ENCODE data around the gene BEAN1.

Gene BEAN1

GRCh38 chr16:66443269-66443652 lies 16.2 kb downstream of the BEAN1 start:
- no peak for DNase-seq (ENCODE audit: low read depth in 1 of 2, low spot score in 1 of 2)
- no peak overlapping the region for H3K27ac ChIP-seq (replicated peaks)
- TF ChIP-seq SPI1 (IDR thresholded peaks at IDR 0.05; ENCODE audit: borderline replicate concordance, low read depth) (no peak), GABPA (IDR thresholded peaks at IDR 0.05; ENCODE audit: low read depth) (no peak)
- H3K4me3 ChIP-seq (replicated peaks; ENCODE audit: insufficient read depth, low read length): no peak overlapping the region
- H3K27me3 ChIP-seq (ENCODE audit: insufficient read depth, poor library complexity, severe bottlenecking): peaks cover 2% of the 10 kb centered on the region

- Histone ChIP-seq H3K27me3 (ENCODE audit: insufficient read depth, poor library complexity, severe bottlenecking) (peaks cover 2% of the 10 kb centered on the region), H3K27ac (replicated peaks) (no peak overlapping the region), H3K4me3 (replicated peaks; ENCODE audit: insufficient read depth, low read length) (no peak overlapping the region)
- TF ChIP-seq GABPA (IDR thresholded peaks at IDR 0.05; ENCODE audit: low read depth) (no peak), CTCF (IDR thresholded peaks at IDR 0.05; ENCODE audit: insufficient read depth, low read length) (no peak), REST (IDR thresholded peaks at IDR 0.05; ENCODE audit: insufficient replicate concordance, low read depth) (no peak), POLR2AphosphoS5 (IDR thresholded peaks at IDR 0.05; ENCODE audit: low read depth) (no peak), SPI1 (IDR thresholded peaks at IDR 0.05; ENCODE audit: borderline replicate concordance, low read depth) (no peak)
- DNase-seq (ENCODE audit: low read depth in 1 of 2, low spot score in 1 of 2): no peak
Observed at GRCh38 chr16:66444049-66444481, 17.0 kb downstream of the BEAN1 start.

- H3K27ac ChIP-seq (replicated peaks): no peak overlapping the region
- no peak for DNase-seq (ENCODE audit: low read depth in 1 of 2, low spot score in 1 of 2)
- H3K4me3 ChIP-seq (replicated peaks; ENCODE audit: insufficient read depth, low read length): no peak overlapping the region
- TF ChIP-seq GABPA (IDR thresholded peaks at IDR 0.05; ENCODE audit: low read depth) (no peak), CTCF (IDR thresholded peaks at IDR 0.05; ENCODE audit: insufficient read depth, low read length) (no peak), REST (IDR thresholded peaks at IDR 0.05; ENCODE audit: insufficient replicate concordance, low read depth) (no peak), POLR2AphosphoS5 (IDR thresholded peaks at IDR 0.05; ENCODE audit: low read depth) (no peak), SPI1 (IDR thresholded peaks at IDR 0.05; ENCODE audit: borderline replicate concordance, low read depth) (no peak)
- no peaks in the 10 kb centered on the region for H3K27me3 ChIP-seq (ENCODE audit: insufficient read depth, poor library complexity, severe bottlenecking)
Observed at GRCh38 chr16:66446737-66447136, 19.6 kb downstream of the BEAN1 start.

- TF ChIP-seq GABPA (IDR thresholded peaks at IDR 0.05; ENCODE audit: low read depth): no peak
- no peak for TF ChIP-seq CTCF (IDR thresholded peaks at IDR 0.05; ENCODE audit: insufficient read depth, low read length)
- TF ChIP-seq SPI1 (IDR thresholded peaks at IDR 0.05; ENCODE audit: borderline replicate concordance, low read depth): no peak
- TF ChIP-seq REST (IDR thresholded peaks at IDR 0.05; ENCODE audit: insufficient replicate concordance, low read depth): no peak
- no peak for TF ChIP-seq POLR2AphosphoS5 (IDR thresholded peaks at IDR 0.05; ENCODE audit: low read depth)
- H3K27ac ChIP-seq (replicated peaks): no peak overlapping the region
- no peak for DNase-seq (ENCODE audit: low read depth in 1 of 2, low spot score in 1 of 2)
- no peak overlapping the region for H3K4me3 ChIP-seq (replicated peaks; ENCODE audit: insufficient read depth, low read length)
- H3K27me3 ChIP-seq (ENCODE audit: insufficient read depth, poor library complexity, severe bottlenecking): no peaks in the 10 kb centered on the region
Observed at GRCh38 chr16:66447491-66447890, 20.4 kb downstream of the BEAN1 start.

All from HL-60 (cell line).